HEK293 (cell line): ENCODE results near the gene COBL.

Experiments used
- SETDB1 ChIP-seq: IDR thresholded peaks from one replicate; pipeline ENCODE4 v1.6.1; 2017; ENCODE audit warnings: mild to moderate bottlenecking, low read length, moderate library complexity, mixed read lengths; ENCODE audit not compliant: insufficient read length
- TF ChIP-seq, protein P1 (sequence below): fragments of 450-650 bp; formaldehyde crosslinking; IDR thresholded peaks from 2 replicates; pipeline ENCODE4 v1.5.1; 2016; ENCODE audit warnings: missing biosample characterization, missing genetic modification characterization

DNA sequence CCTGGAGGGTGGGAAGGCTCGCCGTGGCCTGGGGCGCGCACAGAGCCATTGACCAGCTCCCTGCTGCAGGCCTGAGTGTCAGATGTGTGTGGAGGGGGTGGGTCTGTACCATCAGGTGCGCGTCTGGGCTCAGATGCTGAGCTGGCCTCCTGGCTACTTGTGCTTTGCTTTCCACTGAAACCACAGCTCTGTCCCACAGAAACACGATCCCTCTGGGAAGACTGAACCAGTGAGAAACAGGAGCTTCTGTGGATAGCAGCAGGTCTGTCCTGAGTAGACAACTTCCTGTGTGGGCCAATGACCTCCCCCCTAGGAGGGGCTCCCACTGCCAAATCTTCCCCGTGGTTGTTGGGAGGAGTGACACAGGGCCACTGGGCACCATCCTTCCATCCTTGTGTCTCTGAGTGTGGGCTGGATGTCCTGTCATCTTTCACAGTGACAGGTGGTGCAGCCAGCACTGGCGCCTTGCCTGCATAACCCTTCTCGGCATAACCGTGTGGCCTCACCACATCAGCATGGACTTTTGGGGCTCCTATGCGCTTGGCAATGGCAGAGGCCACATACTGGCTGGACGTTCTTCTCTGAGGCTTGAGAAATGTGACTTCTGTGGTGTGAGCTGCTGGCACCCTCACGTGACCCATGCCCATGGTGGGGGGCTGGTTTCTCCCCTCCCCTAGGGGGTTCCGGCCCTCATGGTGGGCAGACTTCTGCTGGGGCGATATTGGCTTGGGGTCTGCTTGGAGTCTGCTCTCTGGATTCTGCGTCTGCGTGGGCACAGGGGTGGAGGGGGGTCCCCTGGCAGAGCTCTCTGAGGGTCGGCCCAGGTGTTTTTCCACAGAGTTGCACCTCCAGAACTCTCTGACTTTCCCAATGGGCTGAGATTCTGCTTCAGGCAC lies 288.4 kb downstream of the COBL start:
- TF ChIP-seq, protein P1, sequence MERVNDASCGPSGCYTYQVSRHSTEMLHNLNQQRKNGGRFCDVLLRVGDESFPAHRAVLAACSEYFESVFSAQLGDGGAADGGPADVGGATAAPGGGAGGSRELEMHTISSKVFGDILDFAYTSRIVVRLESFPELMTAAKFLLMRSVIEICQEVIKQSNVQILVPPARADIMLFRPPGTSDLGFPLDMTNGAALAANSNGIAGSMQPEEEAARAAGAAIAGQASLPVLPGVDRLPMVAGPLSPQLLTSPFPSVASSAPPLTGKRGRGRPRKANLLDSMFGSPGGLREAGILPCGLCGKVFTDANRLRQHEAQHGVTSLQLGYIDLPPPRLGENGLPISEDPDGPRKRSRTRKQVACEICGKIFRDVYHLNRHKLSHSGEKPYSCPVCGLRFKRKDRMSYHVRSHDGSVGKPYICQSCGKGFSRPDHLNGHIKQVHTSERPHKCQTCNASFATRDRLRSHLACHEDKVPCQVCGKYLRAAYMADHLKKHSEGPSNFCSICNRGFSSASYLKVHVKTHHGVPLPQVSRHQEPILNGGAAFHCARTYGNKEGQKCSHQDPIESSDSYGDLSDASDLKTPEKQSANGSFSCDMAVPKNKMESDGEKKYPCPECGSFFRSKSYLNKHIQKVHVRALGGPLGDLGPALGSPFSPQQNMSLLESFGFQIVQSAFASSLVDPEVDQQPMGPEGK (tag by site-specific recombination) = no peak
- TF ChIP-seq SETDB1 = no peak
